Uterus (tissue), 2 donors: ENCODE results near the gene LRRC63.

Source experiments
- CTCF ChIP-seq, 4 experiments: fragments of 200-600 bp in 2 of 4; fragments of 450-650 bp in 2 of 4; sonication (generic) in 2 of 4; IDR thresholded peaks; one replicate each; pipeline ENCODE4 v1.5.1; 2016 to 2019; ENCODE audit warnings: antibody characterized with exemption in 4 of 4, mild to moderate bottlenecking in 2 of 4, moderate library complexity in 1 of 4
- POLR2A ChIP-seq, 2 donors: fragments of 450-650 bp; IDR thresholded peaks; one replicate each; pipeline ENCODE4 v1.6.1; 2016; ENCODE audit warnings: antibody characterized with exemption in 2 of 2, mild to moderate bottlenecking in 1 of 2, moderate library complexity in 1 of 2

GRCh38 chr13:46317120-46317519 lies 105.4 kb downstream of the LRRC63 start:
- TF ChIP-seq POLR2A (IDR thresholded peaks at IDR 0.05), result no peak
- no peak for TF ChIP-seq CTCF (IDR thresholded peaks at IDR 0.05)
